ENCODE measurements around the gene PDE5A.

Gene PDE5A

DNA sequence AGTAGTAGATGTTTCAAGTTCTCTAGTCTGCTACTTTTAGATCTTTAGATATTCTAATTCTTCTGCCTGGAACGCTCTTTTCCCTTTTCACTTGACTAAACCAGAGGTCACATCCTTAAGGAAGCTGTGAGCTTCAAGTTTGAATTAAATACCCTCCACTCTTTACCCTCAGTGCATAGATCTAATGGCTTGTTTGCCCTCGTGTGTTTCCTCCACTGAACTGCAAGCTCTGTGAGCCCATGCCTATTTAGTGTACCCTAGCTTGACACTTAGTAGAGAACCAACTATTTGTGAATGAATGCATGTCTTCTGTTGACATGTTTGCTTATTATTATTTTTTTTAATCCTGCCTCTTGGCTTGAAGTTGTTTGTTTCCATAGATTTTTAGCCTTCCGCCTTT is 138.3 kb downstream of the PDE5A start:
- peaks cover 0 to 17% of the 10 kb centered on the region in 2 experiments; a peak in 1 of 3 replicates for H3K36me3 ChIP-seq (ENCODE audit: control insufficient read depth in 2 of 2, insufficient read depth in 1 of 2, low read length in 2 of 2)
- H3K27ac ChIP-seq (ENCODE audit: extremely low read depth, low read depth, low read length) = no peak overlapping the region
- no peak overlapping the region for H3K4me3 ChIP-seq (ENCODE audit: low read depth, low read length)
- ChIA-PET CTCF (interaction anchor here (0.6 to 2.0 kb wide), 4 partner anchors 15 to 509 kb away, joined by 3 to 5 read pairs (median 4); no protein-coding TSS in a partner anchor), POLR2A (no interaction called here)
- no peaks in the 10 kb centered on the region for H3K4me1 ChIP-seq (ENCODE audit: control insufficient read depth, insufficient read depth, low read length)
- TF ChIP-seq KLF10 (tag by site-specific recombination; IDR thresholded peaks at IDR 0.05) (no peak), ZBTB21 (tag by site-specific recombination; IDR thresholded peaks at IDR 0.05) (no peak)
- TF ChIP-seq, protein P1, sequence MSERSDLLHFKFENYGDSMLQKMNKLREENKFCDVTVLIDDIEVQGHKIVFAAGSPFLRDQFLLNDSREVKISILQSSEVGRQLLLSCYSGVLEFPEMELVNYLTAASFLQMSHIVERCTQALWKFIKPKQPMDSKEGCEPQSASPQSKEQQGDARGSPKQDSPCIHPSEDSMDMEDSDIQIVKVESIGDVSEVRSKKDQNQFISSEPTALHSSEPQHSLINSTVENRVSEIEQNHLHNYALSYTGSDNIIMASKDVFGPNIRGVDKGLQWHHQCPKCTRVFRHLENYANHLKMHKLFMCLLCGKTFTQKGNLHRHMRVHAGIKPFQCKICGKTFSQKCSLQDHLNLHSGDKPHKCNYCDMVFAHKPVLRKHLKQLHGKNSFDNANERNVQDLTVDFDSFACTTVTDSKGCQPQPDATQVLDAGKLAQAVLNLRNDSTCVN (tag by site-specific recombination; optimal IDR thresholded peaks at IDR 0.05) = no peak
- H3K9me3 ChIP-seq (ENCODE audit: control insufficient read depth, insufficient read depth, low read depth, low read length) = no peaks in the 10 kb centered on the region

DNA sequence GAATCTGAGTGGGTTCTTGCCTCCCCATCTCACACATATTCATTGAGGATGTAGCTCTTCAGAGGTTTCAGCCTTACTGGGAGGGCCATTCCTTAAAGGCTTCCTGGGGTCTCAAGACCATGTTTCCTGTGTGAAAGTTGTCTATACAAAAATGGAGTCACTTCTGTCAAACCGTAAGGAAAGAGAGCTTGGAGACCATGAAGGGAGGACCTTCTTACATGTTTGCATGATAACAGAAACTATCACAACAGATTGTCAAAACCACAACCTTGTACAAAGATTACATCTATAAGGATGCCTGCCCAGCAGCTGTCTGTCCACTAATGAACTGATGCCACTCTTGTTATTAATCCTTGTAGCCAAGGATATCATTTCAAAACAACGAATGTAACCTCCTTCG is 139.3 kb downstream of the PDE5A start:
- Histone ChIP-seq H3K4me3 (ENCODE audit: low read depth, low read length) (no peak overlapping the region), H3K36me3 (ENCODE audit: control insufficient read depth in 2 of 2, insufficient read depth in 1 of 2, low read length in 2 of 2) (peaks cover 0 to 7% of the 10 kb centered on the region in 2 experiments; a peak in 1 of 3 replicates), H3K9me3 (ENCODE audit: control insufficient read depth, insufficient read depth, low read depth, low read length) (no peaks in the 10 kb centered on the region), H3K4me1 (ENCODE audit: control insufficient read depth, insufficient read depth, low read length) (no peaks in the 10 kb centered on the region), H3K27ac (ENCODE audit: extremely low read depth, low read depth, low read length) (no peak overlapping the region)
- ChIA-PET POLR2A (no interaction called here), CTCF (interaction anchor here (2.0 kb wide), 1 partner anchor 508 kb away, joined by 5 read pairs; no protein-coding TSS in a partner anchor)
- TF ChIP-seq, protein P2, sequence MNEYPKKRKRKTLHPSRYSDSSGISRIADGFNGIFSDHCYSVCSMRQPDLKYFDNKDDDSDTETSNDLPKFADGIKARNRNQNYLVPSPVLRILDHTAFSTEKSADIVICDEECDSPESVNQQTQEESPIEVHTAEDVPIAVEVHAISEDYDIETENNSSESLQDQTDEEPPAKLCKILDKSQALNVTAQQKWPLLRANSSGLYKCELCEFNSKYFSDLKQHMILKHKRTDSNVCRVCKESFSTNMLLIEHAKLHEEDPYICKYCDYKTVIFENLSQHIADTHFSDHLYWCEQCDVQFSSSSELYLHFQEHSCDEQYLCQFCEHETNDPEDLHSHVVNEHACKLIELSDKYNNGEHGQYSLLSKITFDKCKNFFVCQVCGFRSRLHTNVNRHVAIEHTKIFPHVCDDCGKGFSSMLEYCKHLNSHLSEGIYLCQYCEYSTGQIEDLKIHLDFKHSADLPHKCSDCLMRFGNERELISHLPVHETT (tag by site-specific recombination; IDR thresholded peaks at IDR 0.05) = no peak
- TF ChIP-seq, protein P3, sequence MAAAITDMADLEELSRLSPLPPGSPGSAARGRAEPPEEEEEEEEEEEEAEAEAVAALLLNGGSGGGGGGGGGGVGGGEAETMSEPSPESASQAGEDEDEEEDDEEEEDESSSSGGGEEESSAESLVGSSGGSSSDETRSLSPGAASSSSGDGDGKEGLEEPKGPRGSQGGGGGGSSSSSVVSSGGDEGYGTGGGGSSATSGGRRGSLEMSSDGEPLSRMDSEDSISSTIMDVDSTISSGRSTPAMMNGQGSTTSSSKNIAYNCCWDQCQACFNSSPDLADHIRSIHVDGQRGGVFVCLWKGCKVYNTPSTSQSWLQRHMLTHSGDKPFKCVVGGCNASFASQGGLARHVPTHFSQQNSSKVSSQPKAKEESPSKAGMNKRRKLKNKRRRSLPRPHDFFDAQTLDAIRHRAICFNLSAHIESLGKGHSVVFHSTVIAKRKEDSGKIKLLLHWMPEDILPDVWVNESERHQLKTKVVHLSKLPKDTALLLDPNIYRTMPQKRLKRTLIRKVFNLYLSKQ (tag by site-specific recombination; IDR thresholded peaks at IDR 0.05; ENCODE audit: borderline replicate concordance) = no peak
- TF ChIP-seq ZNF214 (tag by site-specific recombination; IDR thresholded peaks at IDR 0.05; ENCODE audit: borderline replicate concordance) (no peak), ZNF10 (tag by site-specific recombination; IDR thresholded peaks at IDR 0.05) (no peak), SCRT1 (tag by site-specific recombination; IDR thresholded peaks at IDR 0.05; ENCODE audit: borderline replicate concordance) (no peak), ZNF138 (tag by site-specific recombination; IDR thresholded peaks at IDR 0.05; ENCODE audit: borderline replicate concordance) (no peak)

DNA sequence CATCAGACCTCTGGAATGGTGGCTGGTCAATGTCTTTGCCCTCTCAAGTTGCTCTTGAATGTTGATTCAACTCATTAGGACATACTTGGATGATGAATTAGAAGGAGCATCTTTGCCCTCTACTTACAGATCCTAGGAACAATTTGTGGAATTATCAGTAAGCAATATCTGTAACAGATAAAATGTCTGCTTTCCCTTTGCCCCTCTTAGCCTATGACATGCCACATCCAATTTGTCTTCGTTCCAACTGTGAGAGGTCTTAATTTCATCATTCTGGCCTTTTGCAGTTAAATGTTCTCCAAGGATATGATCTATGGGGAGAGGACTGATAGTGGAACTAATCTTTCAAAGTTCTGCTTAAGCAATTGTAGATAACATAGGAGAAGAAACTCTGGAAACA is 148.3 kb downstream of the PDE5A start:
- Histone ChIP-seq H3K4me3 (ENCODE audit: low read depth, low read length) (no peak overlapping the region), H3K36me3 (ENCODE audit: control insufficient read depth in 2 of 2, insufficient read depth in 1 of 2, low read length in 2 of 2) (peaks cover 5 to 43% of the 10 kb centered on the region in 2 experiments; a peak in 1 of 3 replicates), H3K9me3 (ENCODE audit: control insufficient read depth, insufficient read depth, low read depth, low read length) (no peaks in the 10 kb centered on the region), H3K4me1 (ENCODE audit: control insufficient read depth, insufficient read depth, low read length) (no peaks in the 10 kb centered on the region), H3K27ac (ENCODE audit: extremely low read depth, low read depth, low read length) (no peak overlapping the region)
- ChIA-PET POLR2A (no interaction called here), CTCF (no interaction called here)
- TF ChIP-seq ZNF292 (tag by site-specific recombination; IDR thresholded peaks at IDR 0.05; ENCODE audit: borderline replicate concordance, low read depth) (no peak), ZNF529 (tag by site-specific recombination; IDR thresholded peaks at IDR 0.05; ENCODE audit: insufficient replicate concordance) (no peak), EGR2 (tag by site-specific recombination; IDR thresholded peaks at IDR 0.05; ENCODE audit: low read depth) (no peak), RBAK (tag by site-specific recombination; IDR thresholded peaks at IDR 0.05) (no peak), ZNF155 (tag by site-specific recombination; IDR thresholded peaks at IDR 0.05) (no peak), MZF1 (tag by site-specific recombination; IDR thresholded peaks at IDR 0.05; ENCODE audit: borderline replicate concordance) (no peak), ZNF664 (tag by site-specific recombination; IDR thresholded peaks at IDR 0.05) (no peak), ZNF654 (tag by site-specific recombination; IDR thresholded peaks at IDR 0.05; ENCODE audit: low read depth) (no peak)
- TF ChIP-seq, protein P4, sequence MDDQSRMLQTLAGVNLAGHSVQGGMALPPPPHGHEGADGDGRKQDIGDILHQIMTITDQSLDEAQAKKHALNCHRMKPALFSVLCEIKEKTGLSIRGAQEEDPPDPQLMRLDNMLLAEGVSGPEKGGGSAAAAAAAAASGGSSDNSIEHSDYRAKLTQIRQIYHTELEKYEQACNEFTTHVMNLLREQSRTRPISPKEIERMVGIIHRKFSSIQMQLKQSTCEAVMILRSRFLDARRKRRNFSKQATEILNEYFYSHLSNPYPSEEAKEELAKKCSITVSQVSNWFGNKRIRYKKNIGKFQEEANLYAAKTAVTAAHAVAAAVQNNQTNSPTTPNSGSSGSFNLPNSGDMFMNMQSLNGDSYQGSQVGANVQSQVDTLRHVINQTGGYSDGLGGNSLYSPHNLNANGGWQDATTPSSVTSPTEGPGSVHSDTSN (CRISPR knock-in tag; IDR thresholded peaks at IDR 0.05) = no peak
- TF ChIP-seq, protein P5, sequence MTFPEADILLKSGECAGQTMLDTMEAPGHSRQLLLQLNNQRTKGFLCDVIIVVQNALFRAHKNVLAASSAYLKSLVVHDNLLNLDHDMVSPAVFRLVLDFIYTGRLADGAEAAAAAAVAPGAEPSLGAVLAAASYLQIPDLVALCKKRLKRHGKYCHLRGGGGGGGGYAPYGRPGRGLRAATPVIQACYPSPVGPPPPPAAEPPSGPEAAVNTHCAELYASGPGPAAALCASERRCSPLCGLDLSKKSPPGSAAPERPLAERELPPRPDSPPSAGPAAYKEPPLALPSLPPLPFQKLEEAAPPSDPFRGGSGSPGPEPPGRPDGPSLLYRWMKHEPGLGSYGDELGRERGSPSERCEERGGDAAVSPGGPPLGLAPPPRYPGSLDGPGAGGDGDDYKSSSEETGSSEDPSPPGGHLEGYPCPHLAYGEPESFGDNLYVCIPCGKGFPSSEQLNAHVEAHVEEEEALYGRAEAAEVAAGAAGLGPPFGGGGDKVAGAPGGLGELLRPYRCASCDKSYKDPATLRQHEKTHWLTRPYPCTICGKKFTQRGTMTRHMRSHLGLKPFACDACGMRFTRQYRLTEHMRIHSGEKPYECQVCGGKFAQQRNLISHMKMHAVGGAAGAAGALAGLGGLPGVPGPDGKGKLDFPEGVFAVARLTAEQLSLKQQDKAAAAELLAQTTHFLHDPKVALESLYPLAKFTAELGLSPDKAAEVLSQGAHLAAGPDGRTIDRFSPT (tag by site-specific recombination; IDR thresholded peaks at IDR 0.05) = no peak
- TF ChIP-seq, protein P6, sequence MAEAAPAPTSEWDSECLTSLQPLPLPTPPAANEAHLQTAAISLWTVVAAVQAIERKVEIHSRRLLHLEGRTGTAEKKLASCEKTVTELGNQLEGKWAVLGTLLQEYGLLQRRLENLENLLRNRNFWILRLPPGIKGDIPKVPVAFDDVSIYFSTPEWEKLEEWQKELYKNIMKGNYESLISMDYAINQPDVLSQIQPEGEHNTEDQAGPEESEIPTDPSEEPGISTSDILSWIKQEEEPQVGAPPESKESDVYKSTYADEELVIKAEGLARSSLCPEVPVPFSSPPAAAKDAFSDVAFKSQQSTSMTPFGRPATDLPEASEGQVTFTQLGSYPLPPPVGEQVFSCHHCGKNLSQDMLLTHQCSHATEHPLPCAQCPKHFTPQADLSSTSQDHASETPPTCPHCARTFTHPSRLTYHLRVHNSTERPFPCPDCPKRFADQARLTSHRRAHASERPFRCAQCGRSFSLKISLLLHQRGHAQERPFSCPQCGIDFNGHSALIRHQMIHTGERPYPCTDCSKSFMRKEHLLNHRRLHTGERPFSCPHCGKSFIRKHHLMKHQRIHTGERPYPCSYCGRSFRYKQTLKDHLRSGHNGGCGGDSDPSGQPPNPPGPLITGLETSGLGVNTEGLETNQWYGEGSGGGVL (tag by site-specific recombination; IDR thresholded peaks at IDR 0.05) = no peak

All from HEK293 (cell line).